HEK293 (cell line): ENCODE measurements around the gene GHDC.

ENCODE experiments used
- CTCF ChIA-PET: fragments of 350-600 bp; formaldehyde crosslinking; extraction: SDS; loops from one replicate; lab custom pipeline; 2021; ENCODE audit warnings: antibody characterized with exemption; lab: Yijun Ruan, JAX
- POLR2A ChIA-PET: fragments of 300-600 bp; formaldehyde crosslinking; extraction: SDS; loops from one replicate; lab custom pipeline; 2020; ENCODE audit warnings: antibody characterized with exemption, inconsistent platforms; lab: Yijun Ruan, JAX
- H3K27ac ChIP-seq: fragments of 200-500 bp; sonication (Bioruptor generic); 2 replicates; pipeline ENCODE4 v1.5.1; 2014; ENCODE audit warnings: low read depth, low read length, control low read depth, inconsistent platforms; ENCODE audit errors: extremely low read depth
- H3K36me3 ChIP-seq, 2 experiments: fragments of 200-500 bp in 1 of 2; sonication (Bioruptor generic) in 1 of 2; 1 replicate in 1 of 2; 2 replicates in 1 of 2; pipeline ENCODE4 v1.5.1; 2014 to 2017; ENCODE audit warnings: inconsistent platforms in 2 of 2, low read length in 2 of 2; ENCODE audit not compliant: control insufficient read depth in 2 of 2, insufficient read depth in 1 of 2
- H3K4me1 ChIP-seq: fragments of 200-500 bp; sonication (Bioruptor generic); 2 replicates; pipeline ENCODE4 v1.5.1; 2014; ENCODE audit warnings: mild to moderate bottlenecking, low read length, inconsistent platforms; ENCODE audit not compliant: control insufficient read depth, insufficient read depth
- H3K4me3 ChIP-seq: 2 replicates; pipeline ENCODE4 v1.5.1; 2011; ENCODE audit warnings: low read depth, mild to moderate bottlenecking, control low read depth, low read length, moderate library complexity
- H3K9me3 ChIP-seq: fragments of 200-500 bp; sonication (Bioruptor generic); 2 replicates; pipeline ENCODE4 v1.5.1; 2014; ENCODE audit warnings: low read depth, low read length, inconsistent platforms; ENCODE audit not compliant: control insufficient read depth, insufficient read depth
- GLI2 ChIP-seq: fragments of 450-650 bp; formaldehyde crosslinking; IDR thresholded peaks from 2 replicates; pipeline ENCODE4; 2017; ENCODE audit warnings: missing biosample characterization, missing genetic modification characterization, low read depth, borderline replicate concordance
- GLIS2 ChIP-seq: fragments of 450-650 bp; formaldehyde crosslinking; IDR thresholded peaks from 2 replicates; pipeline ENCODE4 v1.5.1; 2016; ENCODE audit warnings: missing biosample characterization, missing genetic modification characterization
- IKZF3 ChIP-seq: fragments of 450-650 bp; IDR thresholded peaks from 2 replicates; pipeline ENCODE4 v1.5.0; 2018; ENCODE audit warnings: missing biosample characterization, mild to moderate bottlenecking, missing genetic modification characterization, moderate library complexity
- KLF1 ChIP-seq: fragments of 450-650 bp; formaldehyde crosslinking; IDR thresholded peaks from 2 replicates; pipeline ENCODE4 v1.5.1; 2016; ENCODE audit warnings: missing biosample characterization, missing genetic modification characterization
- PRDM1 ChIP-seq: fragments of 450-650 bp; formaldehyde crosslinking; IDR thresholded peaks from 2 replicates; pipeline ENCODE4; 2016; ENCODE audit warnings: missing biosample characterization, missing genetic modification characterization
- SCRT1 ChIP-seq: fragments of 450-650 bp; formaldehyde crosslinking; IDR thresholded peaks from 2 replicates; pipeline ENCODE4 v1.5.1; 2016; ENCODE audit warnings: missing biosample characterization, missing genetic modification characterization, borderline replicate concordance
- SP3 ChIP-seq: fragments of 450-650 bp; formaldehyde crosslinking; IDR thresholded peaks from 2 replicates; pipeline ENCODE4 v1.5.1; 2016; ENCODE audit warnings: missing biosample characterization, missing genetic modification characterization
- ZBTB11 ChIP-seq: fragments of 450-650 bp; formaldehyde crosslinking; conservative IDR thresholded peaks from 2 replicates; pipeline ENCODE4 v1.5.1; 2016; ENCODE audit warnings: low read depth, missing biosample characterization, missing genetic modification characterization
- ZBTB17 ChIP-seq: fragments of 450-650 bp; formaldehyde crosslinking; IDR thresholded peaks from 2 replicates; pipeline ENCODE4 v1.5.1; 2016; ENCODE audit warnings: missing biosample characterization, missing genetic modification characterization
- ZBTB48 ChIP-seq: fragments of 450-650 bp; formaldehyde crosslinking; IDR thresholded peaks from 2 replicates; pipeline ENCODE4 v1.5.1; 2016; ENCODE audit warnings: missing biosample characterization, missing genetic modification characterization
- ZFHX2 ChIP-seq: fragments of 450-650 bp; formaldehyde crosslinking; conservative IDR thresholded peaks from 2 replicates; pipeline ENCODE4 v1.5.1; 2016; ENCODE audit warnings: missing biosample characterization, missing genetic modification characterization
- ZNF132 ChIP-seq: fragments of 450-650 bp; formaldehyde crosslinking; IDR thresholded peaks from 2 replicates; pipeline ENCODE4 v1.5.1; 2017; ENCODE audit warnings: missing biosample characterization, missing genetic modification characterization, borderline replicate concordance
- ZNF140 ChIP-seq: fragments of 450-650 bp; formaldehyde crosslinking; IDR thresholded peaks from 2 replicates; pipeline ENCODE4 v1.5.1; 2016; ENCODE audit warnings: missing biosample characterization, missing genetic modification characterization
- ZNF155 ChIP-seq: fragments of 450-650 bp; formaldehyde crosslinking; IDR thresholded peaks from 2 replicates; pipeline ENCODE4 v1.5.1; 2016; ENCODE audit warnings: missing biosample characterization, missing genetic modification characterization
- ZNF211 ChIP-seq: fragments of 450-650 bp; formaldehyde crosslinking; IDR thresholded peaks from 2 replicates; pipeline ENCODE4 v1.5.1; 2016; ENCODE audit warnings: low read depth, missing biosample characterization, missing genetic modification characterization
- ZNF341 ChIP-seq: fragments of 450-650 bp; formaldehyde crosslinking; IDR thresholded peaks from 2 replicates; pipeline ENCODE4; 2016; ENCODE audit warnings: low read depth, missing biosample characterization, missing genetic modification characterization
- ZNF354C ChIP-seq: fragments of 450-650 bp; formaldehyde crosslinking; IDR thresholded peaks from 2 replicates; pipeline ENCODE4 v1.5.1; 2016; ENCODE audit warnings: missing biosample characterization, missing genetic modification characterization, low read depth, borderline replicate concordance
- ZNF423 ChIP-seq: fragments of 450-650 bp; formaldehyde crosslinking; IDR thresholded peaks from 2 replicates; pipeline ENCODE4 v1.5.1; 2016; ENCODE audit warnings: missing biosample characterization, missing genetic modification characterization
- ZNF433 ChIP-seq: fragments of 450-650 bp; formaldehyde crosslinking; IDR thresholded peaks from 2 replicates; pipeline ENCODE4 v1.5.1; 2016; ENCODE audit warnings: missing biosample characterization, missing genetic modification characterization, low read depth
- ZNF449 ChIP-seq: fragments of 450-650 bp; formaldehyde crosslinking; IDR thresholded peaks from 2 replicates; pipeline ENCODE4 v1.5.1; 2017; ENCODE audit warnings: missing biosample characterization, mild to moderate bottlenecking, missing genetic modification characterization, moderate library complexity
- ZNF529 ChIP-seq: fragments of 450-650 bp; formaldehyde crosslinking; IDR thresholded peaks from 2 replicates; pipeline ENCODE4 v1.5.1; 2017; ENCODE audit warnings: missing genetic modification characterization, missing biosample characterization; ENCODE audit not compliant: insufficient replicate concordance
- ZNF544 ChIP-seq: fragments of 450-650 bp; formaldehyde crosslinking; IDR thresholded peaks from 2 replicates; pipeline ENCODE4 v1.5.0; 2017; ENCODE audit warnings: missing biosample characterization, missing genetic modification characterization
- ZNF830 ChIP-seq: fragments of 450-650 bp; IDR thresholded peaks from 2 replicates; pipeline ENCODE4 v1.5.0; 2018; ENCODE audit warnings: missing biosample characterization, missing genetic modification characterization, low read depth, mild to moderate bottlenecking, moderate library complexity
- TF ChIP-seq, protein P1 (sequence below): fragments of 450-650 bp; IDR thresholded peaks from 2 replicates; pipeline ENCODE4 v1.5.1; 2018; ENCODE audit warnings: missing biosample characterization, mild to moderate bottlenecking, missing genetic modification characterization

Gene GHDC

GRCh38 chr17:42193969-42194899 lies at the start of gene GHDC (continued):
- TF ChIP-seq ZBTB11 (tag by site-specific recombination): peak; percentile 92
- TF ChIP-seq ZNF354C (tag by site-specific recombination): no peak
- TF ChIP-seq SP3 (tag by site-specific recombination): peak; percentile 87
- TF ChIP-seq ZNF830: no peak
- peak; percentile 85 for TF ChIP-seq GLIS2 (tag by site-specific recombination)
- 0 out of 2 replicates have a peak, but pooled peaks have one; percentile 36 for TF ChIP-seq ZFHX2 (tag by site-specific recombination)
- TF ChIP-seq KLF1 (tag by site-specific recombination): no peak
- no peak for TF ChIP-seq ZNF155
- TF ChIP-seq, all 188 proteins: peak for 30

DNA sequence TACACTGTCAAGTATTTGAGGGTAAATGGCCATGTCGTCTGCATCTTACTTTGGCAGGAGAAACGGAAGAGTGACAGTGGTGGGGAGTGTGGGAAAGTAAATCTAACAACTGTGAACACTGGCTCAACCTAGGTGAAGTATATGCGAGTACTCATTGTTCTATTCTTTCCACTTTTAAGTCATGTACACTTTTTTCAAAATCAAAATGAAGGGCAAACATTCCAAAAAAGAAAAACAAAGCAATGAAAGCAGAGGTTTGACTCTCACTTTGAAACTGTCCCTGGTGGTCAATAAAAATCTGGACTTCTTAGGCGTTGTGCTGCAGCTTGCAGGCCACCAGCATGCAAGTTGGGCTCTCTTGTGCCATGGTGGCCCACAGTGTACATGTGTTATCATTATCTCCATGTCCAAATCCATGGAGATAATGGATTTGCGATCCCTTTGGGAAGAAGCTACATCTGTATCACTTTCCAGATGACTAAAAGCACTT lies 49.2 kb upstream of the GHDC start:
- Histone ChIP-seq H3K27ac (no peak overlapping the region), H3K4me3 (no peak overlapping the region), H3K36me3 (no peaks in the 10 kb centered on the region; a peak in 1 of 3 replicates), H3K4me1 (peaks cover 3% of the 10 kb centered on the region; the same call in 1 of the 2 replicates), H3K9me3 (no peaks in the 10 kb centered on the region)
- ChIA-PET CTCF (interaction anchor here (0.7 to 3.1 kb wide), 3 partner anchors 8 to 838 kb away, joined by 3 to 18 read pairs (median 3); no protein-coding TSS in a partner anchor), POLR2A (no interaction called here)
- no peak for TF ChIP-seq ZNF544
- TF ChIP-seq ZNF423 (tag by site-specific recombination): no peak
- no peak for TF ChIP-seq ZNF529 (tag by site-specific recombination)
- TF ChIP-seq ZNF433: no peak
- no peak for TF ChIP-seq SCRT1 (tag by site-specific recombination)
- TF ChIP-seq ZNF211: no peak
- TF ChIP-seq, protein P1, sequence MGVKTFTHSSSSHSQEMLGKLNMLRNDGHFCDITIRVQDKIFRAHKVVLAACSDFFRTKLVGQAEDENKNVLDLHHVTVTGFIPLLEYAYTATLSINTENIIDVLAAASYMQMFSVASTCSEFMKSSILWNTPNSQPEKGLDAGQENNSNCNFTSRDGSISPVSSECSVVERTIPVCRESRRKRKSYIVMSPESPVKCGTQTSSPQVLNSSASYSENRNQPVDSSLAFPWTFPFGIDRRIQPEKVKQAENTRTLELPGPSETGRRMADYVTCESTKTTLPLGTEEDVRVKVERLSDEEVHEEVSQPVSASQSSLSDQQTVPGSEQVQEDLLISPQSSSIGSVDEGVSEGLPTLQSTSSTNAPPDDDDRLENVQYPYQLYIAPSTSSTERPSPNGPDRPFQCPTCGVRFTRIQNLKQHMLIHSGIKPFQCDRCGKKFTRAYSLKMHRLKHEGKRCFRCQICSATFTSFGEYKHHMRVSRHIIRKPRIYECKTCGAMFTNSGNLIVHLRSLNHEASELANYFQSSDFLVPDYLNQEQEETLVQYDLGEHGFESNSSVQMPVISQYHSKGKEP: peak; percentile 56; the same call in 1 of the 2 replicates
- peak; percentile 47; the same call in 1 of the 2 replicates for TF ChIP-seq IKZF3 (tag by site-specific recombination)
- 0 out of 2 replicates have a peak, but pooled peaks have one; percentile 27 for TF ChIP-seq ZNF449
- no peak for TF ChIP-seq ZNF132 (tag by site-specific recombination)
- no peak for TF ChIP-seq ZBTB48 (tag by site-specific recombination)
- 0 out of 2 replicates have a peak, but pooled peaks have one; percentile 15 for TF ChIP-seq ZNF341
- TF ChIP-seq GLI2 (tag by site-specific recombination): no peak
- no peak for TF ChIP-seq ZBTB17 (tag by site-specific recombination)
- peak; percentile 95 for TF ChIP-seq PRDM1 (tag by site-specific recombination)
- no peak for TF ChIP-seq ZNF140 (tag by site-specific recombination)
